Activated naive CD4-positive, alpha-beta T cell treated with anti-CD3 and anti-CD28 coated beads, Interleukin-2, amount 10 ng/mL, durations not matched to agents 5 hours and 36 hours (primary cell): ENCODE results near the gene ADH1A. TPM values are rescaled to one million over a fixed set of nuclear protein-coding genes. Genes with fewer than 3 reads are reported as not detected.

Experiments
- total RNA-seq, 2 experiments: library from RNA; stranded (reverse); gene quantifications; one replicate each; pipeline ENCODE4 v1.2.3, GENCODE V29; 2021

ADH1A gene
- not detected for total RNA-seq

DNA sequence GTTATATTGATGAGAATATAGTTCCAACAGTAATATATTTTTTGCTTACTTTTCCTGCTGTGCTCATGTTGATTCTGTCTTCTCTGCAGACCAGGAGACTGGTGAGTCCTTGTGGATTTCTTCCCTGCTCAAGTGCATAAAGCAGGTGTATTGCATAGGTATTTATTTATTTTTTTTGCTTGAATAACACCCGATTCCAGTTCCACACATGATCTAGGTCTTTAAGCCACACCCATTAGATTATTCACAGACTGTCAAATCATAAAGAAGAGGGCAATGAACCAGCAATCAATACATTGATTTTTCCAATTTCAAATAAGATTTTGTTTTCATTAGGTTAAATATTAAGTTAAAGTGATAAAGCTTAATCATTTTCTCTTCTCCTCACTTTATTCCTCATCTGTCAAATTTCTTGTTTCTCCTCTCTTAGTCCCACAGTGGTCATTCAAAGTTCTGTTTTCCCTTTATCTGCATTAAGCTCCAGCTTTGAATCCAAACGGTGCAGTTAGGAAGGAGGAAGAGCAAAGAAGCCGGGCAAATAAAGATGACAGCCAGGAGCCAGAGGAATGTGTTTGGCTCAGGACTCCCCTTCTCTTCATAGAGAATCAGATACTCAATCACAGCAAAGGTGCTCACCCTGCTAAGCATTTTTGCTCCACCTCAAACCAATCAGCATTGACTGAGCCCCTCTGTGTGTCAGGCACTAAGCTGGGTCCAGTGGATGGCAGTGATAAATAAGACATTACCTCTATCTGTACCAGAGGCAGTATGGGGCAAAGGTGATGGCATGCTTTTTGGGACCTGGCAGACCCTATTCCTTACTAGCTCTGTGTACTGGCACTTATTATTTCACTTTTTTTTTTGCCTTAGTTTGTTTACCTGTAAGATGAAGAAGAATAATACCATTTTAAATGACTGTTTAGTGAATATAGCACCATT, at the start of gene ADH1A:
TSS of gene ADH1A (minus strand) at position 138 of the 939 bp plus-strand sequence. CDS start at position 67, 71 bp downstream.

DNA sequence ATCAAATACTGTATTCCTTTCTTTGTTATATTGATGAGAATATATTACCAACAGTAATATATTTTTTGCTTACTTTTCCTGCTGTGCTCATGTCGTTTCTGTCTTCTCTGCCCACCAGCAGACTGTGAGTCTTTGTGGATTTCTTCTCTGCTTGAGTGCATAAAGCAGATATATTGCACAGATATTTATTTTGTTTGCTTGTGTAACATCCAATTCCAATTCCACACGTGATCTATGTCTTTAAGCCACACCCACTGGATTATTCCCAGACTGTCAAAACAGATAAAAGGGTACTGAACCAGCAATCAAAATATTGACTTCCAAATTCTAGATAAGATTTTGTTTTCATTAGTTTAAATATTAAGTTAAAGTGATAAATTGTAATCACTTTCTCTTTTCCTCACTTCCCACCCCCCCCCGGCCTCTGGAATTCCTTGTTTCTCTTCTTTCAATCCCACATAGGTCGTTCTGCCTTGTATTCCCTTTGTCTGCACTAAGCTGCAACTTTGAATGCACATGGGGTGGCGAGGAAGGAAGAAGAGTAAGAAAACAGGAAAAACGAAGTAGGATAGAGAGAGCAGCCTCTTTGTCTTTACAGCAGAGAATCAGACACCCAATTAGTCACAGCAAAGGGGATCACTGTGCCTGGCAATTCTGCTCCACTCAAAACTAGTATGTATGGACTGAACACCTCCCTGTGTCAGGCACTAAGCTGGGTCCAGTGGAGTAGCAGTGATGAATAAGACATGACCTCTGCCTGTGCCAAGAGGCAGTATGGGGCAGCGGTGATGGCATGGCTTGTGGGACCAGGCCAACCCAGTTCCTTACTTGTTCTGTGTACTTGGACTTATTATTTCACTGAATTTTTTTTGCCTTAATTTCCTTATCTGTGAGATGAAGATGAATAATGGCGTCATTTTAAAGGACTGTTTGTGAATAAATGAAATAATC, 30.7 kb upstream of the ADH1A start, which contains the start of gene ADH1B:
TSS of gene ADH1B (minus strand) at position 161 of the 951 bp plus-strand sequence. CDS start at position 91, 70 bp downstream.

Other genes starting within 250 kb of the ADH1A start
- 100 to 1,000 TPM; 107 to 114 TPM for gene ADH5, start 202.2 kb downstream of the ADH1A start, total RNA-seq
- gene ADH4, start 146.7 kb downstream of the ADH1A start, total RNA-seq = not detected
- gene ADH6, start 71.7 kb downstream of the ADH1A start, total RNA-seq = not detected
- not detected for gene ADH1B, start 30.4 kb upstream of the ADH1A start, total RNA-seq
- gene ADH1C, start 61.8 kb upstream of the ADH1A start, total RNA-seq = not detected
- gene ADH7, start 144.4 kb upstream of the ADH1A start, total RNA-seq = not detected
- gene C4orf17, start 220.0 kb upstream of the ADH1A start, total RNA-seq = not detected